GM18498 (cell line): ENCODE results near the gene DHX40.
A peak's percentile ranks its signal among the peaks of the same experiment; 100 is the strongest.
"Not testable (repeated sequence)": the region's sequence is repeated elsewhere in the genome, so short reads cannot be mapped to it uniquely, and the experiment has no call there.

Experiments
- ATAC-seq: cut with Tn5 transposase; IDR thresholded peaks from one replicate; pipeline ENCODE4 v1.9.1; 2021; ENCODE audit warnings: mild to moderate bottlenecking, moderate library complexity; ENCODE audit not compliant: unreplicated experiment

DHX40 gene, protein sequence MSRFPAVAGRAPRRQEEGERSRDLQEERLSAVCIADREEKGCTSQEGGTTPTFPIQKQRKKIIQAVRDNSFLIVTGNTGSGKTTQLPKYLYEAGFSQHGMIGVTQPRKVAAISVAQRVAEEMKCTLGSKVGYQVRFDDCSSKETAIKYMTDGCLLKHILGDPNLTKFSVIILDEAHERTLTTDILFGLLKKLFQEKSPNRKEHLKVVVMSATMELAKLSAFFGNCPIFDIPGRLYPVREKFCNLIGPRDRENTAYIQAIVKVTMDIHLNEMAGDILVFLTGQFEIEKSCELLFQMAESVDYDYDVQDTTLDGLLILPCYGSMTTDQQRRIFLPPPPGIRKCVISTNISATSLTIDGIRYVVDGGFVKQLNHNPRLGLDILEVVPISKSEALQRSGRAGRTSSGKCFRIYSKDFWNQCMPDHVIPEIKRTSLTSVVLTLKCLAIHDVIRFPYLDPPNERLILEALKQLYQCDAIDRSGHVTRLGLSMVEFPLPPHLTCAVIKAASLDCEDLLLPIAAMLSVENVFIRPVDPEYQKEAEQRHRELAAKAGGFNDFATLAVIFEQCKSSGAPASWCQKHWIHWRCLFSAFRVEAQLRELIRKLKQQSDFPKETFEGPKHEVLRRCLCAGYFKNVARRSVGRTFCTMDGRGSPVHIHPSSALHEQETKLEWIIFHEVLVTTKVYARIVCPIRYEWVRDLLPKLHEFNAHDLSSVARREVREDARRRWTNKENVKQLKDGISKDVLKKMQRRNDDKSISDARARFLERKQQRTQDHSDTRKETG

DNA sequence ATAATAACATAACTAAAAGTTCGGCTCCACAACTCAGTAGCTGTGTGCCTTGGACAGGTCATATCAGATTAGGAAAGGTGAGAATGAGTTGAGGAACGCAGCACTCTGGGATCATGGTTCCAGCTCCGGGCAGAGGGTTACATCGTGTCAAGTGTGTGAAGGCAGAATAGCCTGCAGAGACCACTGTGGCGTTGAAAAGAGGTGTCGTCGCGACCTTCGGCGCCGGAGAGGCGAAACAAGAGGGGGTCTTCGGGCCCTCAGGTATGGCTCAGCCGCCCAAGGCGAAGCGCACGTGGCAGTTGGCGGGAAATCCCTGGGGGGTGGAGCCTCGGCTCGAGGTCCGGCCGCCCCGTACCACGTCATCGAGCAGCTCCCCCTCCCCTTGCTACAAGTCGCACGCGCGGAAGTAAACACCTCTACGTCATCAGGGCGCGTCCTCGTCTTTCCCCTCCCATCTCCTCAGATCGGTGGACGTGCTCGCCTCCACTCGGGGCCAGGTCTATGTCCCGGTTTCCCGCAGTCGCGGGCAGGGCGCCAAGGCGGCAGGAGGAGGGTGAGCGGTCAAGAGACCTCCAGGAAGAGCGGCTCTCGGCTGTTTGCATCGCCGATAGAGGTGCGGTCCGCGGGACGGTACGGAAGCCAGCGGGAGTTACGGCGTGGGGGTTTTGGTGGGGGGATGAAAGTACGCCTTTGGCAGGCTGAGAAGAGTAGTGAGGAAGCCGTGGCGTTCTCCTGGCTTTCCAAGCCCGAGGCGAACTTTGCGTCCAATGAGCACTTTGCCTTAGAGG is at the start of gene DHX40:
DHX40 (plus strand) TSS at position 440 of the 788 bp plus-strand sequence; CDS start at position 502, 62 bp downstream.
- peak; percentile 85 for ATAC-seq

DNA sequence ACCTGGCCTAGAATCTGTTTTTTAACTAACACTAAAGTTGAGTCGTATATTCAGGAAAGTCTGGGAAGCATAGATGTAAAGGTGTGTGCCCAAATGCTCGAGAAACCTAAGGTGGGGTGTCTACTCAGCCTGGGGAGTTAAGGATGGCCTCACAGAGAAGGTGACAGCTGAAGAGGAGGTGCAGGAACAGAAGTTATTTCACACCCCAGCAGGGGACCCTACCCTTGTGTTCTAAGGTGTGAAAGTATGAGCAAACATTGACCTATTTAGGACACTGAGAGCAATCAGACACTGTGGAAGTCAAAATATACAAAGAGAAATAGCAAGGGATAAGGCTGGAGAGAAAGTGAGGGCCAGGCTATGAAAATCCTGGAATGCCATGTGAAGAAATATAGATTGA is 49.0 kb upstream of the DHX40 start:
- no peak for ATAC-seq

GRCh38 chr17:59519132-59519531 is 46.3 kb upstream of the DHX40 start:
- no peak for ATAC-seq

DNA sequence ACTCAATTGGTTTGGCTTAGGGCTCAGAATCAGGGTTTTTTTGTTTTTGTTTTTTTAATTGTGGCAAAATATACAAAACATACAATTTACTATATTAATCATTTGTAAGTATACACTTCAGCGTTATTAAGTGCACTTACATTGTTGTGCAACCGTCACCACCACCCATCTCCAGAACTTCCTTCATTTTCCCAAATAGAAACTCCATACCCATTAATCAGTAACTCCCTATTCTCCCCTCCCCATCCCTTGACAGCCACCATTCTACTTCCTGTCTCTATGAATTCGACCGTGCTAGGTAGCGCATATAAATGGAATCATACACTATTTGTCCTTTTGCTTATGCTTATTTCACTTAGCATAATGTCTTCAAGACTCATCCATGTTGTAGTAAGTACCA is 45.2 kb upstream of the DHX40 start:
- no peak for ATAC-seq

DNA sequence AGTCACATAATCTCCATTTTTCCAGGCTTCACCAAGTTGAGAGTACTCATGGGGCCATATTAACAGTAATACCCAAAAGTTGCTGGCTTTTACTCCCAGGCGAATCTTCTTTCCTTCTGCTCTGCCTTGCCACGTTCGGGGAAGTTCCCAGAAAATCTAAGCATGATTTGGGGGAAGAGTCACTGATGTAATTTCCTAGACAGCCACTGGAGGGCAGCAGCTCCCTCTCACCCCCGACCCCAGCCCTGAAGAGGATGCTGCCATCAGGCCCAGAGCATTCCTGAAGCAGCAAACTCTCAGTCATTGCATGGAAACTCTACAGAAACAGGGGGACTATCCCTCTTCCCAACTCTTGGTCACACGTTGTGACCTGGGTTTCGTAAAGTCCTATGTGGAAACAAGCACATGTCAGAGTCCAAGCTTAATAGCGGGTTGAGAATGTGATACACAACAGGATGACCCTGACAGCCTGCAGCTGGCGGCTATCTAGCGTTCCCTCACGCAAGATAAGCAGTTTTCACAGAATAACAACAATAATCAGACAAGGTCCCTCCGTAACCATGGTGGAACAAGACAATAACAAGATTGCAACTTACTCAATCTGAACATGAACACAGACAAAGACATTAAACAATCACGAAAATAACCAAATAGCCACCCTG is 43.8 kb upstream of the DHX40 start:
- ATAC-seq, result no peak

DNA sequence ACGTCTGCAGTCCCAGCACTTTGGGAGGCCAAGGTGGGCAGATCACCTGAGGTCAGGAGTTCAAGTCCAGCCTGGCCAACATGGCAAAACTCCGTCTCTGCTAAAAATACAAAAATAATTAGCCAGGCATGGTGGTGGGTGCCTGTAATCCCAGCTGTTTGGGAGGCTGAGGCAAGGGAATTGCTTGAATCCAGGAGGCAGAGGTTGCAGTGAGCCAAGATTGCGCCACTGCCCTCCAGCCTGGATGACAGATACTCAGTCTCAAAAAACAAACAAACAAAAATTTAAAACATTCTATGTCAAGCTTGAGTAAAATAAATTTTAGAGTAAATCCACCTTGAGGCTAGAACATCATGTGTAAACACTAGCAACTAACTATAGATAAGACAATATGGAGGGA is 40.5 kb upstream of the DHX40 start:
- ATAC-seq, result not testable (repeated sequence)

DNA sequence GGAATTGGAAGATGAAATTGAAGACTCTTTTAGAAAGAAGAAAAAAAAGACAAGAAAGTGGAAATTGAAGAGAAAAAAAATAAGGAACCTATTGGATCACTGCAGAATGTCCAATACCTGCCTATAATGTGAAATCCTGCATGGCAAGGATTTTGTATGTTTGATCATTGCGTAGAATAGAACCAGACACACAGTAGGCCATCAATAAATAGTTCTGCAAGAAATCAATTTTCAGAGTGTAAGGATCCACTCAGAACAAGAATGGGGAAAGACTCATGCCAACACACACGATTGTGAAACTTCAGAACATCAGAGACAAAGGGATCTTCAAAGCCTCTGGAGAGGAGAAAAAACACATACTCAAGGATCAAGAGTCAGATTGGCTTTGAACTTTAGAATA is 39.7 kb upstream of the DHX40 start:
- ATAC-seq, result no peak

- no peak for ATAC-seq
Measured at GRCh38 chr17:59526451-59526850, 39.0 kb upstream of the DHX40 start.

GRCh38 chr17:59527325-59527917 is 38.0 kb upstream of the DHX40 start:
- no peak for ATAC-seq

- no peak for ATAC-seq
Measured at GRCh38 chr17:59527931-59528330, 37.5 kb upstream of the DHX40 start.

DNA sequence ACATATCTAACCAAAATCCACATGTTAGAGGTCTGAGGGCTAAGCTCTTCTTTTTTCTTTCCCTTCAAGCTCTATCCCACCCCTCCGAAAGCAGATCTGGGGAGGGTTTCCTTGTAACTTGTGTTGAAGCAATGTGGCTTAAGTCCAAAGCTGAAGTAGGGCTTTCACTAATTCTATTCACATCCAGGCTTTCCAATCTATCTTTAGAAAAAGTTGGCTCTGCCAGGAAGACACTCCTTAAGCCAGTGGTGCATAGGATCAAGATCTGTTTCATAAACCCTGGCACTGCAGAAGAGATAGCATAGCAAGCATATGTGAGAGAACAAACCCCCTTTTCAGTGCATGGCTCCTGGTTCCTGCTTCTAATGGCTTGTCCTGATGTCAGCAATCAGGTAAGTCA is 34.9 kb upstream of the DHX40 start:
- ATAC-seq, result no peak

- no peak for ATAC-seq
Measured at GRCh38 chr17:59533694-59534093, 31.7 kb upstream of the DHX40 start.

GRCh38 chr17:59534583-59534982 is 30.8 kb upstream of the DHX40 start:
- ATAC-seq, result no peak

- ATAC-seq, result no peak
Measured at GRCh38 chr17:59538195-59538909, 27.1 kb upstream of the DHX40 start.

DNA sequence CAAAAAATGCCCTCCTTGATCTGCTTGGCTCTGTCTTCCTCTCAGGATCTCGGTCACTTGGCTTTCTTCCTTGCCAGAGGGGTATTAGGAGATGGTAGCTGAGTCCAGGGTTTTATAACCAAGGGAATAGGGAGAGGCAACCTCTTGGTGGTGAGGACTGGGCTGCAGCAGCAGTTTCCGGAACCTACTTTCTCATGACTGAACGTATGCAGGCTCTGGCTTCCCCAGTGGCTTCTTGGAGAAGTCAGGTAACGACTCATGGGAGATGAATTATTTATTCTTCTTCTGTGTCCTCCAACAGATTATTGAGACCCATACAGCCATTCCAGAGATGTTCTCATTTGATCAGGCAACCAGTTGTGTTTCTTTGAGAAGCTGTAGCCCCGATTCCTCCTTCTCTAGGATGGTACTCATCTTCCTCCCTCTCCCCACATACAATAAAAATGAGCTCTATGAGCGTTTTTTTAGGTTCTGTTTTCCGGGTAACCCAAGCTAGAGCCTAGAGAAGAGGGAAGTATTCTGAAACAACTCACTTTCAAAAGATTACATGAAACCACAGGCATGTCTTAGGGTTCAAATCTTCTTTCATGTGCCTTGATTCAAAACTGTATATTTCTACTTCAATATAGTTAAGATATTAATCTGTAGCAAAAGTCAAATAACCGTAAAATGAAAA is 22.3 kb upstream of the DHX40 start:
- ATAC-seq, result no peak

DNA sequence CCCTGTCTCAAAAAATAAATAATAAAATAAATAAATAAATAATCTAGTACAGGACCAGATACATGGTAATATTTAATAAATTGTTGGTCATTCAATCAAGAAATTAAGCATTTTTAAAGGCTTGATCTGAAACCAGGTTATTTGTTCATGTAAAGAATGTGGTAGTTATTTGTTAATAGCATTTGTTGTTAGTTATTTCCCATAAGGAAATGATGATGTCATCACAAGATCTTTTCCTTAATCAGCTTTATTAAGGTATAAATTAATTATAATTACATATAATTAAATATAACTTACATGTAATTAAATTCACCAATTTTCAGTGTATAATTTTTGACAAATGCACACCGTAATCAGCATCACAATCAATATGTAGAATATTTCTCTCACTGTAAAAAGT is 19.5 kb upstream of the DHX40 start:
- no peak for ATAC-seq

DNA sequence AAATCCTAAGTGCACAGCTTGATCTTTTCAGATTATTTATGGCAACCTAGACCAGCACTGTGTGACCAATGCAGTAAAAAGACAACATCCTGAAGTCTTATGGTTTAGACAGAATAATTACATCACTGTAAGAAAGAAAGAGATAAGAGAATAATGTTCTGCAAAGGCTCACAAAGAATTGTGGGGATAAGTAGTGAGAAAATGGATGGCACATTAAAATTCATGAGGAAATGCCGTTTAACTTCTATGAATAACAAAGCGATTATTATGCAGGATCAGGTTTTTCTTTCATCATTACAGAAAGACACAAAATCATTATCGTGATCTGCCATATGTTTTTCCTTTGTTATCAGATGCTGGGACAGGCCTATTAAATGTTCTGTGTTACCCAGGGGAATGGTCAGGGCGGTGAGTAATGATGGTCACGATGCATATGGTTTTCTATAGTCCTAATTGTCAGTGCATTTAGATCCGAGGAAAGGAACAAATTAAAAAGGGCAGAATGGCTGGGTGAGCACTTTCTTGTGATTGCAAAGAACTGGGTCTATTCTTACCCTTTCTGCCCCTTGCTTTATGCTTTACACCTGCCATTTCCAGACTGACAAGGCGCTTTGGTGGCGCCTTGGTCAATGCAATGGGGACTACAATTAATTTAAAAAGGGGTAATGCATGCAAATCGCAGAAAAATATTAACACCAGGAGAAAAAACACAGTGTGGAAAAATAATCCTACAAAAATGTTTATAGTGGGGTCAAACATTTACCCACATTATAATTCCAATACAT is 18.1 kb upstream of the DHX40 start:
- no peak for ATAC-seq

DNA sequence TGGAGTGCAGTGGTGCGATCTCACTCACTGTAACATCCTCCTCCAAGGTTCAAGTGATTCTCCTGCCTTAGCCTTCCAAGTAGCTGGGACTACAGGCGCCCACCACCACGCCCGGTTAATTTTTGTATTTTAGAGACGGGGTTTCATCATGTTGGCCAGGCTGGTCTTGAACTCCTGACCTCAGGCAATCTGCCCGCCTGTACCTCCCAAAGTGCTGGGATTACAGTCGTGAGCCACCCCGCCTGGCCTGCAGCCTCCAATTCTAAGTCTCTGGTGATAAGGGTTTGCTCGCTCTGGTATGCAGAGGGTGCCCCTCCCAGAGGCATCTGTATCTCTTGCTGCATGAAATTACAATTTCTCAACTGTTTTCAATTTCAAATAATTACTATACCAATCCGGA is 16.4 kb upstream of the DHX40 start:
- ATAC-seq, result not testable (repeated sequence)

GRCh38 chr17:59550703-59551102 is 14.7 kb upstream of the DHX40 start:
- no peak for ATAC-seq
